Neural crest cell (in vitro differentiated cells): ENCODE results near the gene BEX4. TPM values are rescaled to one million over a fixed set of nuclear protein-coding genes. Genes with fewer than 3 reads are reported as not detected.
"Not testable (repeated sequence)": the region's sequence is repeated elsewhere in the genome, so short reads cannot be mapped to it uniquely, and the experiment has no call there.

Experiments
- DNase-seq: peaks from one replicate; pipeline ENCODE4 v3.0.0; 2021; ENCODE audit warnings: low read depth, mixed read lengths, low spot score
- H3K27ac Mint-ChIP-seq: one replicate; pipeline ENCODE4 v1.8.0; 2021; ENCODE audit warnings: mild to moderate bottlenecking, mixed read lengths; ENCODE audit not compliant: unreplicated experiment
- H3K27me3 Mint-ChIP-seq: 2 replicates; pipeline ENCODE4 v1.8.0; 2021; ENCODE audit warnings: low read depth, mild to moderate bottlenecking, mixed read lengths
- H3K36me3 Mint-ChIP-seq: 2 replicates; pipeline ENCODE4 v1.8.0; 2021; ENCODE audit warnings: low read depth, mild to moderate bottlenecking, mixed read lengths
- H3K4me1 Mint-ChIP-seq: 2 replicates; pipeline ENCODE4 v1.8.0; 2021; ENCODE audit warnings: mixed read lengths
- H3K4me3 Mint-ChIP-seq: one replicate; pipeline ENCODE4 v1.8.0; 2021; ENCODE audit warnings: mild to moderate bottlenecking, mixed read lengths
- H3K9me3 Mint-ChIP-seq: 2 replicates; pipeline ENCODE4 v1.8.0; 2021; ENCODE audit warnings: mixed read lengths
- CTCF ChIP-seq: fragments of 200-600 bp; sonication (generic); conservative IDR thresholded peaks from 2 replicates; pipeline ENCODE4 v1.5.0; 2021; ENCODE audit warnings: antibody characterized with exemption, mild to moderate bottlenecking
- total RNA-seq: library from RNA; stranded (reverse); gene quantifications from 2 replicates; pipeline ENCODE4 v1.2.1, GENCODE V29; 2021

Gene BEX4
- total RNA-seq, 1 donor from 2014 or later: 52.3 TPM

GRCh38 chrX:103211012-103211715 lies 3.7 kb upstream of the BEX4 start:
- TF ChIP-seq CTCF: peak; percentile 66
- peaks cover 6% of the 10 kb centered on the region for H3K9me3 Mint-ChIP-seq
- H3K27me3 Mint-ChIP-seq: no peaks in the 10 kb centered on the region
- H3K4me3 Mint-ChIP-seq: peak overlapping the region; percentile 20
- DNase-seq: peak; percentile 38
- no peak overlapping the region for H3K27ac Mint-ChIP-seq
- H3K36me3 Mint-ChIP-seq: peaks cover 5% of the 10 kb centered on the region
- peaks cover 15% of the 10 kb centered on the region for H3K4me1 Mint-ChIP-seq

GRCh38 chrX:103212749-103213457 lies 2.0 kb upstream of the BEX4 start:
- H3K4me1 Mint-ChIP-seq: peaks cover 22% of the 10 kb centered on the region
- no peak for TF ChIP-seq CTCF
- no peak overlapping the region for H3K27ac Mint-ChIP-seq
- H3K36me3 Mint-ChIP-seq: peaks cover 16% of the 10 kb centered on the region
- no peak overlapping the region for H3K4me3 Mint-ChIP-seq
- no peak for DNase-seq
- peaks cover 7% of the 10 kb centered on the region for H3K9me3 Mint-ChIP-seq
- no peaks in the 10 kb centered on the region for H3K27me3 Mint-ChIP-seq

GRCh38 chrX:103215425-103215991 lies 600 bp downstream of the BEX4 start:
- Mint-ChIP-seq H3K27me3 (no peaks in the 10 kb centered on the region), H3K9me3 (peaks cover 14% of the 10 kb centered on the region), H3K27ac (peak overlapping the region; percentile 96), H3K36me3 (peaks cover 16% of the 10 kb centered on the region), H3K4me3 (peak overlapping the region; percentile 93), H3K4me1 (peaks cover 28% of the 10 kb centered on the region)
- TF ChIP-seq CTCF: no peak
- DNase-seq: peak; percentile 42

- H3K27ac Mint-ChIP-seq: no peak overlapping the region
- peaks cover 18% of the 10 kb centered on the region for H3K9me3 Mint-ChIP-seq
- no peaks in the 10 kb centered on the region for H3K27me3 Mint-ChIP-seq
- H3K4me1 Mint-ChIP-seq: peaks cover 17% of the 10 kb centered on the region
- TF ChIP-seq CTCF: no peak
- peaks cover 15% of the 10 kb centered on the region for H3K36me3 Mint-ChIP-seq
- no peak for DNase-seq
- H3K4me3 Mint-ChIP-seq: no peak overlapping the region
These were observed 5.8 kb downstream of the BEX4 start for GRCh38 chrX:103220511-103221323.

- H3K27me3 Mint-ChIP-seq, H3K4me3 Mint-ChIP-seq, DNase-seq, H3K27ac Mint-ChIP-seq, H3K36me3 Mint-ChIP-seq, H3K4me1 Mint-ChIP-seq: not testable (repeated sequence)
- peaks cover 12% of the 10 kb centered on the region for H3K9me3 Mint-ChIP-seq
These were observed 11.0 kb downstream of the BEX4 start for GRCh38 chrX:103225918-103226317.
